Skin epidermis (tissue), 12 donors: ENCODE measurements around the gene ZYX.

Source experiments
- H3K27ac ChIP-seq, 21 experiments: fragments of 200-600 bp; sonication (generic) in 11 of 21; one replicate each; pipeline ENCODE4 v1.5.0; 2020; ENCODE audit warnings: mild to moderate bottlenecking in 3 of 21, inconsistent platforms in 2 of 21, moderate library complexity in 2 of 21
- H3K4me3 ChIP-seq, 7 experiments: fragments of 200-600 bp; sonication (generic) in 2 of 7; one replicate each; pipeline ENCODE4 v1.5.0; 2020; ENCODE audit warnings: inconsistent platforms in 2 of 7, mild to moderate bottlenecking in 2 of 7, moderate library complexity in 1 of 7

The ZYX gene

GRCh38 chr7:143380646-143381426, at the start of gene ZYX:
Gene ZYX (plus strand): TSS chr7:143381345. CDS start chr7:143381572, 227 bp downstream.
- peak within 1 kb of the TSS; percentile 91 to 100 (median 98) for H3K27ac ChIP-seq
- H3K4me3 ChIP-seq, result peak within 1 kb of the TSS; percentile 62 to 98 (median 91)

GRCh38 chr7:143334244-143334643, 46.9 kb upstream of the ZYX start:
- no peak overlapping the region for H3K27ac ChIP-seq
- H3K4me3 ChIP-seq, result no peak overlapping the region

- H3K4me3 ChIP-seq, result no peak overlapping the region
- no peak overlapping the region for H3K27ac ChIP-seq
Observed at GRCh38 chr7:143337216-143337615, 43.9 kb upstream of the ZYX start.

- Histone ChIP-seq H3K27ac (no peak overlapping the region), H3K4me3 (no peak overlapping the region)
Observed at GRCh38 chr7:143341842-143342241, 39.3 kb upstream of the ZYX start.

- no peak overlapping the region for H3K27ac ChIP-seq
- no peak overlapping the region for H3K4me3 ChIP-seq
Observed at GRCh38 chr7:143343596-143343995, 37.5 kb upstream of the ZYX start.

GRCh38 chr7:143345428-143345900, 35.7 kb upstream of the ZYX start:
- H3K4me3 ChIP-seq, result peak overlapping the region in 4 of 7 experiments; percentile 1 to 23 (median 13)
- H3K27ac ChIP-seq, result no peak overlapping the region

GRCh38 chr7:143346018-143346417, 35.1 kb upstream of the ZYX start:
- H3K27ac ChIP-seq, result no peak overlapping the region

GRCh38 chr7:143347950-143348349, 33.2 kb upstream of the ZYX start:
- H3K27ac ChIP-seq, result no peak overlapping the region
- H3K4me3 ChIP-seq, result no peak overlapping the region

More at GRCh38 chr7:143346018-143346417, 35.1 kb upstream of the ZYX start:
- H3K4me3 ChIP-seq, result peak overlapping the region in 1 of 7 experiments; percentile 1

- no peak overlapping the region for H3K27ac ChIP-seq
- H3K4me3 ChIP-seq, result no peak overlapping the region
Observed at GRCh38 chr7:143351060-143351459, 30.1 kb upstream of the ZYX start.

- no peak overlapping the region for H3K27ac ChIP-seq
- no peak overlapping the region for H3K4me3 ChIP-seq
Observed at GRCh38 chr7:143351574-143351973, 29.6 kb upstream of the ZYX start.

- H3K4me3 ChIP-seq, result no peak overlapping the region
- no peak overlapping the region for H3K27ac ChIP-seq
Observed at GRCh38 chr7:143352531-143353002, 28.6 kb upstream of the ZYX start.

- Histone ChIP-seq H3K27ac (no peak overlapping the region), H3K4me3 (no peak overlapping the region)
Observed at GRCh38 chr7:143354376-143354775, 26.8 kb upstream of the ZYX start.

- no peak overlapping the region for H3K4me3 ChIP-seq
- no peak overlapping the region for H3K27ac ChIP-seq
Observed at GRCh38 chr7:143354965-143355364, 26.2 kb upstream of the ZYX start.

GRCh38 chr7:143355450-143356385, 25.4 kb upstream of the ZYX start:
- Histone ChIP-seq H3K4me3 (no peak overlapping the region), H3K27ac (no peak overlapping the region)

- H3K27ac ChIP-seq, result no peak overlapping the region
- H3K4me3 ChIP-seq, result no peak overlapping the region
Observed at GRCh38 chr7:143356414-143357050, 24.6 kb upstream of the ZYX start.

- Histone ChIP-seq H3K4me3 (no peak overlapping the region), H3K27ac (no peak overlapping the region)
Observed at GRCh38 chr7:143358626-143359025, 22.5 kb upstream of the ZYX start.

- Histone ChIP-seq H3K4me3 (no peak overlapping the region), H3K27ac (no peak overlapping the region)
Observed at GRCh38 chr7:143359771-143360353, 21.3 kb upstream of the ZYX start.

GRCh38 chr7:143360788-143361551, 20.2 kb upstream of the ZYX start:
- Histone ChIP-seq H3K4me3 (no peak overlapping the region), H3K27ac (no peak overlapping the region)
